Measurements from ENCODE around the gene ARHGAP45.

ARHGAP45 gene

GRCh38 chr19:1067341-1067957 is 482 bp downstream of the ARHGAP45 start:
- H3K4me3 ChIP-seq (ENCODE audit: control insufficient read depth, low read depth, low read length): no peak overlapping the region
- no peak for DNase-seq (ENCODE audit: low read depth)
- TF ChIP-seq CTCF (conservative IDR thresholded peaks at IDR 0.05; ENCODE audit: control insufficient read depth, insufficient read depth, low read depth, low read length): no peak

DNA sequence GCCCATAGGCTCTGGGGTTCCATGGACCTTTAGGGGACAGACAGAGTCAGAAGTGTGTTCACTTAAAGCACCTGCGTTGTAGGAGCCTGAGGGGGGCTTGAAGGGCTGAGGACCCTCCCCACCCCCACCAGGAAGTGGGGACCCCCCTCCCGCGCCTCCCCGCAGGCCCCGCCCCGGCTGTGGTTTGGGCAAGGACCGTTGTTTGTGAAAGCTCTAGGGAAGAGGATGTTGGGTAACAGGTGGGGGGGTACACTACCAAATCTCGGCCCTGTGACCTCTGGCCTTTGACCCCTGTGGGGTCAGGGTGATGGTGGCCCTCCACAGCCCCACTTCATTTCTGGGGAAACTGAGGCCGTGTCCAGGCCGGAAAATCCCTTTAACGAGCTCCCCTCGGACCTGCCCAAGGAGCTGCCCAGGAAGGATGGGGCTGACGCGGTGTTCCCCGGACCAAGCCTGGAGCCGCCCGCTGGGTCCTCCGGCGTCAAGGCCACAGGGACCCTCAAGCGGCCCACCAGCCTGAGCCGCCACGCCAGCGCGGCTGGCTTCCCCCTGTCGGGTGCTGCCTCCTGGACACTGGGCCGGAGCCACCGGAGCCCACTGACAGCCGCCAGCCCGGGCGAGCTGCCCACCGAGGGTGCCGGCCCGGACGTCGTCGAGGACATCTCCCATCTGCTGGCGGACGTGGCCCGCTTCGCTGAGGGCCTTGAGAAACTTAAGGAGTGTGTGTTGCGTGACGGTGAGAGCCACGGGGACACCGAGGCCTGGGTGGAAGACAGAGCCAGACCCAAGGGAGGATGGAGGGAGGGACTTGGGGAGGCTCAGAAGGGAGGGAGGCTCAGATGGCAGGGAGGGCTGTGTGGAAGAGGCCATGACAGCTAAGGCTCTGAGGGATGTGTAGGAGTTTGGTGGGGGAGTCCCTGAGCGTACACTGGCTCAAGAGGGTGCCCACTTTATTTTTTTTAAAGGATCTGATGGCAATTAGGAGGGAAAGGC is 1.3 kb downstream of the ARHGAP45 start:
- no peak for DNase-seq (ENCODE audit: low read depth)
- TF ChIP-seq CTCF (conservative IDR thresholded peaks at IDR 0.05; ENCODE audit: control insufficient read depth, insufficient read depth, low read depth, low read length): no peak
- H3K4me3 ChIP-seq (ENCODE audit: control insufficient read depth, low read depth, low read length): no peak overlapping the region

GRCh38 chr19:1069009-1069779 is 2.2 kb downstream of the ARHGAP45 start:
- TF ChIP-seq CTCF (conservative IDR thresholded peaks at IDR 0.05; ENCODE audit: control insufficient read depth, insufficient read depth, low read depth, low read length): no peak
- DNase-seq (ENCODE audit: low read depth): no peak

DNA sequence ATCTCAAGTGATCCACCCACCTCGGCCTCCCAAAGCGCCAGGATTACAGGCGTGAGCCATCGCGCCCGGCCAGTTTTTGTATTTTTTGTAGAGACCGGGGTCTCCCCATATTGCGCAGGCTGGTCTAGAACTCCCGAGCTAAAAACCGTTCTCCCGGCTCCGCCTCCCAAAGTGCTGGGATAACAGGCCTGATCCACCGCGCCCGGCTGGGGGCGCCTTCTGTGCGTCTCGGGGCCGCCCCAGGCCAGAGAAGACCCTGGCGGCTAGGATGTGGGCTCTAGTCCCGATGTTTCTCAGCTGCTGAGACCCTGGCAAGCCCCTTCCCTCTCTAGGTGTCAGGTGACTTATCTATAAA is 3.6 kb downstream of the ARHGAP45 start:
- TF ChIP-seq CTCF (conservative IDR thresholded peaks at IDR 0.05; ENCODE audit: control insufficient read depth, insufficient read depth, low read depth, low read length): no peak
- DNase-seq (ENCODE audit: low read depth): no peak
- no peak overlapping the region for H3K4me3 ChIP-seq (ENCODE audit: control insufficient read depth, low read depth, low read length)

More at GRCh38 chr19:1069009-1069779, 2.2 kb downstream of the ARHGAP45 start:
- no peak overlapping the region for H3K4me3 ChIP-seq (ENCODE audit: control insufficient read depth, low read depth, low read length)

DNA sequence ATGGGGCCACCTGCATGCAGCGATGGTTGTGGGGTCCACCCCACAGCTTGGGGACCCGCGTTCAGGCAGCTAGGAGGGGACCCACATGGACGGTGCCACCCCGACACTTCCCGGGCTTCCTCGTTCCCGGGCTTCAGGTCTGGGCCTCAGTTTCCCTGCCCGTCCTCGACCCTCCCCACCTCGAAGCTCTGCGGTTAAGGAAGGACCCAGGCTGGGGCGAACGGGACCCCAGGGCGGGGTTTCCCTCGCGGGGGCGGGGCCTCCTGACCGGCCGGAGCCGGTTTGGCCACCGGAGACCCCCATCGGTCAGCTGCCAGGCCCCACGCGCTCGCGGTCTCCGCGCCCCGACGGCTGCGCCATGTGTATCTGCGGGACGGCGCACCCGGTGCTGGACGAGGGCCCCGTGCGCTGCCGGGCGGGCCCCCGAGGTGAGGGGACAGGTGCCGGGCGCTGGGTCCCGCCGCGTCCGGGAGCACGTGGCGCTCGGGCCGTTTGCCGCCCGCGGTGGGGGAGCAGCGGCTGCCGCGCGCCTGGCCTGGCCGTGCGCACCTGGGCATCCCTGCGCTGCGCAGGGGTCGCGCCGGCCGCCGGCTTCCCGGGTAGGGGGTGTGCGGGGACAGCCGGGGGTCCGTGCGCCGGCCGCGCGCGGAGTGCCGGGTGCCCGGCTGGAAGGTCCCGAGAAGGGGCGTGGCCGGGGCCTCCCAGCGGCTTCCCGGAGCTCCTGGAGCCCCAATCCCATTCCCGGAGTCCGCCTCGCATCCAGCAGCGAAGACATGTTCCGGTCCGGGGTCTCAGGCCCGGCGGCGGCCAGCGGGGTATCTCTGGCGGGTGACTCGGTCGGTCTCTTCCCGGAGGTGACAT is 4.2 kb downstream of the ARHGAP45 start:
- no peak for DNase-seq (ENCODE audit: low read depth)
- H3K4me3 ChIP-seq (ENCODE audit: control insufficient read depth, low read depth, low read length): no peak overlapping the region
- TF ChIP-seq CTCF (conservative IDR thresholded peaks at IDR 0.05; ENCODE audit: control insufficient read depth, insufficient read depth, low read depth, low read length): no peak

Data from fibroblast of mammary gland (primary cell).